DMS53 (cell line): ENCODE data around the gene KCNJ11.
A peak's percentile ranks its signal among the peaks of the same experiment; 100 is the strongest.

ENCODE experiments used
- DNase-seq: peaks from one replicate; lab custom pipeline; 2025; lab: John Stamatoyannopoulos, UW

The KCNJ11 gene

DNA sequence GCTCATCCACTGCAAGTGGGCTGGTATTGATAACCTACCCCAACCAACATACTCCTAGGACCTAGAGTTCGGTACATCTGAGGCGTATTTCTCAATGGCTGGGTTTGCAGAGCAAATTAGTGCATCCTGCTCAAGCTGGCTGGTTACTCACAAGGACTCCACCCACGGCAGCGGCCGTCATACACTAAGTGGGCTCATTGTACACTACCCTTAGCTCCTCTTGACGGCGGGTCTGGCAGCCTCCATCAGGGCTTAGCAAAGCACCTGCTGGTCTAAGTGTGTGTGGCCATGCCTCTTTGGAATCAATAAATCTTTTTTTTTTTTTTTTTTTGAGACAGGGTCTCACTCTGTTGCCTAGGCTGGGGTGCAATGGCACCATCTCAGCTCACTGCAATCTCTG is 20.2 kb upstream of the KCNJ11 start:
- DNase-seq = peak; percentile 29

DNA sequence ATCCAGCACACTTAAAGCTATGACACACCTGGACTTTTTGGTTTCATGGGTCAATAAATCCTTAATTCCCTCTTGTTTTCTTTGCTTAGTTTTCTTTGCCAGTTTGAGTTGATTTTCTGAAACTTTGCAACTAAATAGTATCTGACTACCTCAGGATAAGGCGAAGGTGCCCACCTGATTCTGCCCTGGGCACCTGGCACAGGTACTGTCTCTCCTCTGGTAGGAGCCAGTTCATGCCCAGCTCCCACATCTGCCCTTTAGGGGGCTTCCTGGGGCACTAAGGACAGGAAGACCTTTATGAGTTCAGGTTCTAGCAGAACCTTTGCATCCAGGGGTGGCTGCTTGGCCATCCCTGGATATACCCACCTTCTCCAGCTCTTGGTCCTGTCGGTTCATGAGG is 19.6 kb upstream of the KCNJ11 start:
- peak; percentile 42 for DNase-seq

DNA sequence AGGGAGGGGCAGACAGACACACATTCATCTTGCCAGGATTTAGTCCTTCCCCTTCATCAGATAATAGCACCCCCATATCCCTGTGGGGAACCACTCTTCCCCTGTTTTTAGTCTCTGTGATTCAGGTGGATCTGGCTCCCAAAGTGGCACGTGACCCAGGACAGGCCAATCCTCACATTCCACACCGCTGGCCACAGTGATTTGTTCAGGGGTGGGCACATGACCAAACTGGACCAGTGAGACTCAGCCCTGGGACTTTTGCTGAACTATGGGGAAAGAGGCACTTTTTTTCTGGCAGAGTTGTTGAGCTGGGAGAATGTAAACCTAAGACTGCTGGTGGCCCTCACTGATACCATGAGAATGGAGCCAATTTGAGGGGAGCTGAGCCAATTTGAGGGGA is 19.1 kb upstream of the KCNJ11 start:
- DNase-seq = peak; percentile 43

DNA sequence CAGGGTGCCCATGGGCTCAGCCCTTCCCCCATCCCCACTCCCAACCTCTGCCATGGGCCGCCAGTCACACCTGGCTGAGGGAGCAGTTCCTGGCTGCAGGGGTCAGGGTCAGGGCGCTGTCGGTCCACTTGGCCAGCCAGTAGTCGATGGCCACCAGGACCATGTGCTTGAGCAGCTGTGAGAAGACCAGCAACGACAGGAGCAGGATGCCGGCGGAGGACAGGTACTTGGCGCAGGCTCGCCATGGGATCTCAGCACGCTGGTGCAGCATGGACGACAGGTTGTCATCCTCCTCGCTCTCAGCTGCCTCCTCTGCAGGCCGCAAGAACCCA is 18.3 kb upstream of the KCNJ11 start:
- DNase-seq = no peak

GRCh38 chr11:17406082-17406817 is 17.8 kb upstream of the KCNJ11 start:
- DNase-seq = peak; percentile 39

DNA sequence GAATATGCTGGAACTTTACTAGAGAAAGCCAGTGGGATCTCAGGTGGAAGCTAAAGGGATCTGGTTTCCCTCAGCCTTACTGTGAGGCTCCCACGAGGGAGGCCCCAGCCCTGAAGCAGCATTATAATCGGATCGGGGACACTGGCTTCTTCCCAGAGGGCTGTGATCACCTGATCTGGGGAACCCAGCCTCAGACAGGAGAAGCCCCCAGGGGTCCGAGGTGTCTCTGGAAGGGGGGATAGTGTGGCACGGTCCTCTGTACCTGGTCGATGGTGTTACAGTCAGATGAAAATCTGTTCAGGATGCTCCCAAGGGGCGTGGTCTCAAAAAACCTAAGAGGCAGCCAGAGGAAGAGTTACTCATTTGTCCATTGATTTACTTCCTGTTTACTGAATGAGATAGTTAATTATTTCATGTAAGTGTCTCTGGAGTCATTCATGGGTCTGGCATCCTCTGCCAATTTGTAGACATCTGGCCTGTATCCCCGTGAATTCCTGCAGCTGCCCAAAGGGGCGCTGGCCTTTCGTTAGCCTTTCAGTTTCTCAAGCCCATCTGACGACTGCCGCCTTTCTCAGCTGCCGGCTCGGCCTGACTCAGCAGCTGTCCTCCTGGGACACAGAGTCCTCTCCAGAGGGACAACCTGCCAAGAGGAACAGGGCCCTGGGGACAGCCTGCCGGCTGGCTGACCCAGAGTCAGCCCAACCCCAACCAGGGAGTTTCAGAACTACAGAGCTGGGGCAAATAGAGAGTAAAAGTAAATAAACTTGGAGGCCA is 17.0 kb upstream of the KCNJ11 start:
- DNase-seq = peak; percentile 90

DNA sequence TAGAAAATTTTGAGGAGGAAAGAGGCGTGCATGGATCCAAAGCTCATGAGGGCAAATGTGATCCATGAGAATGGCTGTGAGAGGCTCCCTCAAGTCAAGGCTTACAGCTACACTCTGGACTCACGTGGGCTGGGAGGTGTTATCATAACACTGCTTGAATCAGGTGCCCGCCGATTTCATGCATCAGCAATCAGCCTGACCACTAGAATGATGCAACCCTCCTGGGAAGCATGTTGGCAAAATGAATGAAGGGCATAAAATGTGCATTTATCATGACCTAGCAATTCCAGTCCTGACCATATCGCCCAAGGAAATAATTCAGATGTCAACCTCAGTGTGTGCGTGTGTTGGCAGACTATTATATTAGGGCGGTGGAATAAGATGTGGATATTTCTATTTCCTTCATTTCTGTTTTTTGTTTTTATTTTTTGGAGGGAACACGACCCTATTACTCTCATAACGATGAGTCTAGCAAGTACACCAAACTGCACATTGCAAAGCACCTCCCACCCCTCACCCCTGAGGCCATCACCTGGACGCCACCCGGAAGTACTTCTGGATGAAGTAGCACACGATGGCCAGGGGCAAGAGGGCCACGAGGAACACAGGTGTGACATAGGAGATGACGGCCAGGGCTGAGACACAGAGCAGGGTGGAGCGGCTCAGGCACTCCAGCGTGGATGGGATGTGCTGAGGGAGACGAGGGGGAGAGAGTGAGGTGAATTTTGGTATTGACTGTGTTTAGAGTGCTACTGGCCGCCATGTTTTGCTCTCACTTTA is 15.7 kb upstream of the KCNJ11 start:
- no peak for DNase-seq

GRCh38 chr11:17402486-17402885 is 14.0 kb upstream of the KCNJ11 start:
- no peak for DNase-seq

DNA sequence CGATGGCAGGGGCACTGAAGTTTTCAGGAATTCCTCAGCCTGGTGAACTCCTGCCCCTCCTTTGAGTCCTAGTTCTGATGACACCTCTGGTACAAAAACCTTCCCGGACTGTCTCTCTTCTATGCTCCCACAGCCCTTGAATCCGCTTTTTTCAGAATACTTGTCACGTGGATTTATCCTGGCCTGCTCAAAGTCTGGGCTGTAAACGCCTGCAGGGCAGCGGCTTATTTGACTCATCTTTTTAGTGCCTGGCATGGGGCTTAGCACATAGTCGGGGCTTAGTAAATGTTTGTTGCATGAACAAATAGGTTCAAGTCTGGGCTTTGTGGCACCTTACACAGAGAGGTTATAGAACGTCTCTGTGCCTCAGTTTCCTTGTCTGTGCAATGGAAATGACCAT is 13.4 kb upstream of the KCNJ11 start:
- DNase-seq = no peak

DNA sequence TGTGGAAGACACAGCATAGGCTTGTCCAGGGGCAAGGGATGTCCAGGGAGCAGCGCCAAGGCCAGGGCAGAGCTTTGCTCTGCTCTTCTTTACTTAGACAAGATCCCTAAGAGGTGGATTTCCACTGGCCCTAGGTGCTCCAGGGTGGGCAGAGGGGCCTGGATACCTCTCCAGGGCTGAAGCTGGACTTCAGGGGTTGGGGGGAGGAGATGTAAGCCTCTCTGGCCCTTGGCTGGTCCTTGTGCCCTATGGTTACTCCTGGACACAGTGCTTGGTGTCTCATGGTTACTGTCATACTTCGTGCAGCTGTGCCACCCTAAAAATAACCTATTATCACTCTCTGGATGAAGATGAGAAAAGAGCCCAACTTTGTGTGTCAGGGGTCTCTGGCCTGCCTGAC is 12.9 kb upstream of the KCNJ11 start:
- DNase-seq = no peak

DNA sequence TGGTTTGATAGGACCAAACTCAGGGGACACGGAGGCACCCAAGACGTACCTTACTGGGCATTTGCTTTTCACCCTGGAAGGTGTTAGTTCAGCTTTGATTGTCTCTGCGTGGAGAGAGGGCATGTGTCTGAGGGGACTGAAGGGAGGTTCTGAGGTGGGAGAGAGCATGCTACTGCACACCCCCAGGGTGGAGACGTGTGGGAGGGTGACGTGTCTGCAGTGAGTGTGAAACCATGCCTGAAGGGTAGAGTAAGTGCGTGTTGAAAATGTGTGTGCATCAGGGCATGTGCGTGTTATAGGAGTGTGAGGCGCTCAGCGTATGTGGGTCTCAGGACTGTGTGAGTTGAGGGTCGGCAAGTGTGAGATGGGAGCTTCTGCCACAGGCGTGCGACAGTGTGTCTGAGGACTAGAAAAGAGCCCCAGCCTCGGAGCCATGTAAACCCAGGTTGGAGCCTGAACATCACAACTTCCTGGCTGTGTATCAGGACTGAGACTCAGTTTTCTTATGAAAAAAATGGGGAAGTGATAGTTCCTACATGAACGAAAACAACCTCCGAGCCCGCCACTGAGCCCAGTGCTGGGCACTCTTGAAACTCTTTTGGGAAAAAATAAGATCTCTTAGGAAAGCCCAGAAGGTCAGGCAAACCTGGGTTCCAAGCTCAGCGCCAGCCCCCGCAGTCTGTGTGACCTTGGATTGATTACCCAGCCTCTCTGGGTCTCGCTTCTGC is 11.8 kb upstream of the KCNJ11 start:
- DNase-seq = no peak

- no peak for DNase-seq
These were observed 10.8 kb upstream of the KCNJ11 start for GRCh38 chr11:17399236-17399635.

DNA sequence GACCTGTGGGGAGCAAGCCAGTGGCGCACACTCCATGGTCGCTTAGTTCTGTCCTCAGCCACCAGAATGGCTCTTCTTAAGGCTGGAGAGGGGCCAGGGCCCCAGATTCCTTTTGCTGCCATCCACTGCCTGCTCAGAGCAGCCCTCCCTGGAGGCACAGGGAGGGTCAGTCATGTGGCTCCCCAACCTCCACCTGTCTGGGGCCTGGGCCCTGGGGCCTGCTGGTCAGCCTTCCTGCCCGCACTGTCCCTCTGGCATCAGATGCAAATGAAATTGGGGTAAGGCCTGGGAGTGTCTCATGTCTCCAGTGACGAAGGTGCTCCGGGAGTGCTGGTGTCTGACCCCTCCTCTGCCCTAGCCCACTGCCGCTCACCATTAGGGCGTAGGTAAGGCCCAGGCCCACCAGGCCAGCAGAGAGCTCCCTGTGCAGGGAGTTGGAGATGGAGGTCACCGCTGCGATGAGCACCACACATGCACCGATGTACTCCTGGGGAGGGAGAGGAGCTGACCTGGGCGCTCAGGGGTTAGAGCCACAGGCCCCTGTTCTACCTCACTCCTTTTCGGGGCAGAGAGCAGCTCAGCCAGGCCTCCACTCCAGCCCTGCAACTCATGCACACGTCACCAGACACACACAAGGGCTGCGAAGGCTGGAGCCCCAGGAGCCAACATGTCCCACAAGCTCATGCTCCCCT is 9.0 kb upstream of the KCNJ11 start:
- DNase-seq = no peak

- no peak for DNase-seq
These were observed 8.3 kb upstream of the KCNJ11 start for GRCh38 chr11:17396598-17397310.

DNA sequence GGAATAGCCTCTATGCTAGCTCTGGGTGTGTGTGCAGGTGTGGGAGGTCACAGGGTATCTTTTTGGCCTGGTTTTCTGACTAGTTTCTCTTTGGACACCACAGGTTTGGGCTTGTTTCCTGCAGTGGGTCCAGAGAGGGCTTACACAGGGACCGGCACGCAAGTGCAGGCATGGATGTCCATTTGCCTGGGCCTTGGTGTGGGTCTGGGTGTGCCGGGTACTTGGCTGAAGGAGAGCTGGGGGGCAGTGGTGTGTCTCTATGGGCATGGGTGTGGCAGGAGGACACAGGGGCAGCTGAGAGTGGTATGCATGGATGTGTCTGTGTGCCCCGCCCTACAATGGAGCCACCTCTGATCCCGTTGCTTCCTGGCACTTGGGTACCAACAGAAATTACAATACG is 7.5 kb upstream of the KCNJ11 start:
- DNase-seq = no peak

DNA sequence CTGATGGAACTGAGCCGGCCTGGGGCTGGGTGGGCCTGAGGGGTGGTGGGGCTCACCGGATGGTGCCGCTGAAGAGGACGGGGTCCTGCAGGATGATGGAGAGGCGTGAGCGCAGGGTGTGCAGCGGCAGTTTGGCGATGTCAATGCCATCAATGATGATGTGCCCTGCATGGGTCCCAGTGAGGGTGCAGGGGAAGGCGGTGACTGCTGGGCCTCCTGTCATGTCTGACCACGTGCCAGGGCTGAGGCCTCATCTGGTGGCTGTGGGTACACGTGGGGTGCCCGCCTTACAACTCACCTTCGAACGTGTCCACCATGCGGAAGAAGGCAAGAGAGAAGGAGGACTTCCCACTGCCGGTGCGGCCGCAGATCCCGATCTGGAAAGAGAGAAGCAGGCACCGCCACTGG is 7.1 kb upstream of the KCNJ11 start:
- no peak for DNase-seq

DNA sequence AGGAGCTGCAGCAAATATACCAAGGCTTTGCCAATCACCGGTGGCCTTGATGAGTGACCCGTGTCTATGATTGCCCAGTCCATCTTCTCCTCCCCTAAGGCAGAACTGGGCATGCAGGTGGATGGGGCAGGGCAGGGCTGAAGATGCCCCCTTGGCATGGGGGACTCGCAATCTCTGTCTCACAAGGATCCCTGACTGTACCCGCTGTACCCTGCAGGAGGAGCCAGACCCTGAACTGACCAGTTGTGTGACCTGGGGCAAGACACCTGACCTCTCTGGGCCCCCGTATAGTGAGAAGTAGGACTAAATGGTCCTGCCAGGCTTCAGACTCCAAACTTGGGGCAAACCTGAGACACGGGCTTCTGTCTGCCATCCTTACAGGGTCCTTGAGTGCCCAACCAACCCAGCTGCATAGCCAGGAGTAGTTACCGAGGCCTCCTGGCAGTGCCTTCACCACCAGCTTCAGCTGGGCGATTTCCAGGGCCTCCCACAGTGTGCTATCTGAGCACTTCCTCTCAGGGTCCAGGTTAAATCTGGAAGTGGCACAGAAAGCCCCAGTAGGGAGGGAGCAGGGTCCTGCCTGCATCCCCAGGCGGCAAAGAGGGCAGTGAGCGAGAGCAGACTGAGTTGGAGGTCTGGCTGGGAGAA is 6.4 kb upstream of the KCNJ11 start:
- DNase-seq = no peak

DNA sequence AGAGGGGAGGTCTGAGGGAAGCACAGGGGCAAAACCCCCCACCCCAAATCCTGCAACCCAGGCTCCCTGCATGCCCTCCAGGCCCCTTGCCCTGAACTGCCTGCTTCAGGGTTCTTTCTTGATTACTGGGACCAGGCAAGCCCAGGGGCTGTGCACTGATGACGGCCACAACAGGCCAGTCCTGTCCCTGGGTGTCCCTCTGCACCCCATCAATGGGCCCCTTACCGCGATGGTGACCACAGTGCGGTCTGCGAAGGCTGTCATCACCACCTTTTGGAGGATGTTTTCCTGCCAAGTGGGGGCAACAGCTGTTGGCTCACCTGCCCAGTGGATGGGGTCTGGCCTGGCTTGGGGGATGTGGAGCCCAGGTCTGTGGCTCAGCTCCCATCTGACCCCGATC is 5.0 kb upstream of the KCNJ11 start:
- DNase-seq = no peak

GRCh38 chr11:17392872-17393271 is 4.4 kb upstream of the KCNJ11 start:
- no peak for DNase-seq
